SK-N-SH treated with all-trans-retinoic acid at 6 μM for 48 hours (cell line): ENCODE measurements around the gene BBC3.

Experiments used
- ATAC-seq: fragments of 200-7000 bp; cut with Tn5 transposase; 3 replicates; pipeline ENCODE4 v1.9.1; 2020; ENCODE audit warnings: mild to moderate bottlenecking, moderate library complexity
- ARNTL ChIP-seq: fragments of 450-650 bp; formaldehyde crosslinking; IDR thresholded peaks from 2 replicates; pipeline ENCODE4 v1.5.0; 2020; ENCODE audit warnings: low read depth, mild to moderate bottlenecking, moderate library complexity, borderline replicate concordance
- BACH2 ChIP-seq: fragments of 250-450 bp; sonication (Bioruptor Pico); IDR thresholded peaks from 2 replicates; pipeline ENCODE4 v1.9.0; 2021; ENCODE audit warnings: mild to moderate bottlenecking, borderline replicate concordance
- CREB5 ChIP-seq: fragments of 250-450 bp; sonication (Bioruptor Pico); IDR thresholded peaks from 2 replicates; pipeline ENCODE4 v1.5.1; 2020; ENCODE audit warnings: low read depth, mild to moderate bottlenecking, moderate library complexity
- CSDC2 ChIP-seq: fragments of 250-450 bp; sonication (Bioruptor Pico); IDR thresholded peaks from 2 replicates; pipeline ENCODE4 v1.5.0; 2020; ENCODE audit warnings: mild to moderate bottlenecking, moderate library complexity
- ESRRG ChIP-seq: fragments of 250-450 bp; sonication (Bioruptor Pico); IDR thresholded peaks from 2 replicates; pipeline ENCODE4 v1.6.1; 2021; ENCODE audit warnings: mild to moderate bottlenecking
- GLIS3 ChIP-seq: fragments of 250-450 bp; sonication (Bioruptor Pico); IDR thresholded peaks from 2 replicates; pipeline ENCODE4 v1.5.0; 2020; ENCODE audit warnings: mild to moderate bottlenecking, moderate library complexity
- ISL1 ChIP-seq: fragments of 250-450 bp; sonication (Bioruptor Pico); IDR thresholded peaks from 2 replicates; pipeline ENCODE4 v2.1.2; 2022; ENCODE audit warnings: mild to moderate bottlenecking, moderate library complexity
- OSR1 ChIP-seq: fragments of 250-450 bp; sonication (Bioruptor Pico); IDR thresholded peaks from 2 replicates; pipeline ENCODE4 v1.8.0; 2022; ENCODE audit warnings: moderate library complexity, mild to moderate bottlenecking, inconsistent platforms
- PATZ1 ChIP-seq: fragments of 250-450 bp; sonication (Bioruptor Pico); IDR thresholded peaks from 2 replicates; pipeline ENCODE4 v1.8.0; 2020; ENCODE audit warnings: mild to moderate bottlenecking, moderate library complexity, borderline replicate concordance
- POU6F1 ChIP-seq: fragments of 250-450 bp; sonication (Bioruptor Pico); IDR thresholded peaks from 2 replicates; pipeline ENCODE4 v1.8.0; 2021; ENCODE audit warnings: low read depth, mild to moderate bottlenecking, moderate library complexity, borderline replicate concordance
- PPARA ChIP-seq: fragments of 250-450 bp; sonication (Bioruptor Pico); IDR thresholded peaks from 2 replicates; pipeline ENCODE4 v1.5.0; 2020; ENCODE audit warnings: mild to moderate bottlenecking, borderline replicate concordance
- RARB ChIP-seq: fragments of 250-450 bp; sonication (Bioruptor Pico); IDR thresholded peaks from 2 replicates; pipeline ENCODE4 v1.8.0; 2021; ENCODE audit warnings: mild to moderate bottlenecking, moderate library complexity
- SNAI2 ChIP-seq: fragments of 250-450 bp; sonication (Bioruptor Pico); IDR thresholded peaks from 2 replicates; pipeline ENCODE4 v1.5.0; 2020; ENCODE audit warnings: mild to moderate bottlenecking, moderate library complexity
- TCF4 ChIP-seq: fragments of 250-450 bp; sonication (Bioruptor Pico); IDR thresholded peaks from 2 replicates; pipeline ENCODE4 v1.8.0; 2021; ENCODE audit warnings: mild to moderate bottlenecking, moderate library complexity, borderline replicate concordance
- TOX ChIP-seq: fragments of 250-450 bp; sonication (Bioruptor Pico); IDR thresholded peaks from 2 replicates; pipeline ENCODE4 v1.8.0; 2021; ENCODE audit warnings: mild to moderate bottlenecking, moderate library complexity, borderline replicate concordance
- TSHZ2 ChIP-seq: fragments of 250-450 bp; sonication (Bioruptor Pico); IDR thresholded peaks from 2 replicates; pipeline ENCODE4 v1.5.0; 2020; ENCODE audit warnings: mild to moderate bottlenecking, moderate library complexity
- ZC3H10 ChIP-seq: fragments of 250-450 bp; sonication (Bioruptor Pico); IDR thresholded peaks from 2 replicates; pipeline ENCODE4 v1.5.1; 2021; ENCODE audit warnings: mild to moderate bottlenecking, moderate library complexity
- ZFP3 ChIP-seq: fragments of 250-450 bp; sonication (Bioruptor Pico); IDR thresholded peaks from 2 replicates; pipeline ENCODE4 v1.5.0; 2020; ENCODE audit warnings: mild to moderate bottlenecking, moderate library complexity
- ZFP30 ChIP-seq: fragments of 450-650 bp; formaldehyde crosslinking; IDR thresholded peaks from 2 replicates; pipeline ENCODE4 v1.5.0; 2022; ENCODE audit warnings: mild to moderate bottlenecking, moderate library complexity
- ZNF565 ChIP-seq: fragments of 450-650 bp; formaldehyde crosslinking; conservative IDR thresholded peaks from 2 replicates; pipeline ENCODE4 v1.5.0; 2020; ENCODE audit warnings: low read depth, mild to moderate bottlenecking, moderate library complexity
- ZNF70 ChIP-seq: fragments of 450-650 bp; formaldehyde crosslinking; IDR thresholded peaks from 2 replicates; pipeline ENCODE4 v1.5.0; 2020; ENCODE audit warnings: mild to moderate bottlenecking, moderate library complexity
- ZNF8 ChIP-seq: fragments of 450-650 bp; formaldehyde crosslinking; IDR thresholded peaks from 2 replicates; pipeline ENCODE4 v1.5.0; 2020; ENCODE audit warnings: mild to moderate bottlenecking, moderate library complexity

The BBC3 gene

GRCh38 chr19:47257411-47258169, 26.6 kb upstream of the BBC3 start:
- TF ChIP-seq BACH2 (CRISPR knock-in tag) (no peak), ZNF70 (CRISPR knock-in tag) (no peak), TOX (no peak), CSDC2 (CRISPR knock-in tag) (no peak), RARB (CRISPR knock-in tag) (peak; percentile 55; the same call in 1 of the 2 replicates), ARNTL (CRISPR knock-in tag) (no peak), CREB5 (no peak)
- peak; percentile 63 for ATAC-seq

GRCh38 chr19:47256693-47257410, 25.9 kb upstream of the BBC3 start:
- no peak for TF ChIP-seq RARB (CRISPR knock-in tag)
- no peak for TF ChIP-seq ESRRG
- TF ChIP-seq PATZ1: no peak
- no peak for TF ChIP-seq ISL1 (CRISPR knock-in tag)
- no peak for TF ChIP-seq SNAI2 (CRISPR knock-in tag)
- TF ChIP-seq PPARA (CRISPR knock-in tag): no peak
- TF ChIP-seq ZNF8: no peak
- no peak for TF ChIP-seq ZFP30 (CRISPR knock-in tag)
- no peak for TF ChIP-seq TCF4 (CRISPR knock-in tag)
- no peak for TF ChIP-seq CREB5
- ATAC-seq: peak; percentile 79

- TF ChIP-seq TOX: no peak
- TF ChIP-seq ZNF8: no peak
- no peak for TF ChIP-seq OSR1 (CRISPR knock-in tag)
- TF ChIP-seq TCF4 (CRISPR knock-in tag): no peak
- no peak for TF ChIP-seq POU6F1 (CRISPR knock-in tag)
- TF ChIP-seq ISL1 (CRISPR knock-in tag): no peak
- TF ChIP-seq CREB5: no peak
- TF ChIP-seq BACH2 (CRISPR knock-in tag): no peak
- no peak for TF ChIP-seq TSHZ2
- TF ChIP-seq PATZ1: no peak
- no peak for TF ChIP-seq CSDC2 (CRISPR knock-in tag)
- TF ChIP-seq GLIS3: no peak
- no peak for TF ChIP-seq ZC3H10 (CRISPR knock-in tag)
- TF ChIP-seq RARB (CRISPR knock-in tag): no peak
- TF ChIP-seq ZNF565 (CRISPR knock-in tag): no peak
- no peak for TF ChIP-seq ESRRG
- TF ChIP-seq ZFP3: no peak
- ATAC-seq: peak; percentile 65
Measured at GRCh38 chr19:47255879-47256692, 25.1 kb upstream of the BBC3 start, which contains the start of gene CCDC9. CCDC9 (plus strand) TSS chr19:47256525; CDS start chr19:47258401, 1,876 bp downstream.
